Ovary (tissue), 3 donors: ENCODE measurements around the gene LILRB1.

Experiments used
- EP300 ChIP-seq: sonication (generic); formaldehyde crosslinking; IDR thresholded peaks from one replicate; pipeline ENCODE4 v1.6.1; 2017; ENCODE audit warnings: antibody characterized with exemption
- TF ChIP-seq, protein P1 (sequence below), 3 donors: fragments of 450-650 bp in 2 of 3; fragments of 200-600 bp in 1 of 3; IDR thresholded peaks; one replicate each; pipeline versions ENCODE4 v1.5.1 to v1.8.0; 2016 to 2022; ENCODE audit warnings: antibody characterized with exemption in 3 of 3, mild to moderate bottlenecking in 1 of 3
- donor health status: DM: no; HTN: no; CAD: no.

DNA sequence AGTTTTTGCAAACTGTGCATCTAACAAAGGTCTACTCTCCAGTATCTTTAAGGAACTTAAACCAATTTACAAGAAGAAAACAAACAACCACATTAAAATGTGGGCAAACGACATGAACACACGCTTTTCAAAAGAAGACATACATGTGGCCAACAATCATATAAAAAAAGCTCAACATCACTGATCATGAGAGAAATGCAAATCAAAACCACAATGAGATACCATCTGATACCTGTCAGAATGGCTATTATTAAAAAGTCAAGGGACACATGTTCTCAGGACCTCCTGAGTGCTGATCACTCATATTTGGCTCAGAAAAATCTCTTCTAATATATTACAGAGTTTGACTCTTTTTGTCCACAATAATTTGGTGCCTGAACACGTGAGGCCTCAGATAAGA is 14.2 kb upstream of the LILRB1 start:
- TF ChIP-seq, protein P1, sequence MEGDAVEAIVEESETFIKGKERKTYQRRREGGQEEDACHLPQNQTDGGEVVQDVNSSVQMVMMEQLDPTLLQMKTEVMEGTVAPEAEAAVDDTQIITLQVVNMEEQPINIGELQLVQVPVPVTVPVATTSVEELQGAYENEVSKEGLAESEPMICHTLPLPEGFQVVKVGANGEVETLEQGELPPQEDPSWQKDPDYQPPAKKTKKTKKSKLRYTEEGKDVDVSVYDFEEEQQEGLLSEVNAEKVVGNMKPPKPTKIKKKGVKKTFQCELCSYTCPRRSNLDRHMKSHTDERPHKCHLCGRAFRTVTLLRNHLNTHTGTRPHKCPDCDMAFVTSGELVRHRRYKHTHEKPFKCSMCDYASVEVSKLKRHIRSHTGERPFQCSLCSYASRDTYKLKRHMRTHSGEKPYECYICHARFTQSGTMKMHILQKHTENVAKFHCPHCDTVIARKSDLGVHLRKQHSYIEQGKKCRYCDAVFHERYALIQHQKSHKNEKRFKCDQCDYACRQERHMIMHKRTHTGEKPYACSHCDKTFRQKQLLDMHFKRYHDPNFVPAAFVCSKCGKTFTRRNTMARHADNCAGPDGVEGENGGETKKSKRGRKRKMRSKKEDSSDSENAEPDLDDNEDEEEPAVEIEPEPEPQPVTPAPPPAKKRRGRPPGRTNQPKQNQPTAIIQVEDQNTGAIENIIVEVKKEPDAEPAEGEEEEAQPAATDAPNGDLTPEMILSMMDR (IDR thresholded peaks at IDR 0.05) = no peak
- no peak for TF ChIP-seq EP300
